ENCODE data around the gene STK38.

DNA sequence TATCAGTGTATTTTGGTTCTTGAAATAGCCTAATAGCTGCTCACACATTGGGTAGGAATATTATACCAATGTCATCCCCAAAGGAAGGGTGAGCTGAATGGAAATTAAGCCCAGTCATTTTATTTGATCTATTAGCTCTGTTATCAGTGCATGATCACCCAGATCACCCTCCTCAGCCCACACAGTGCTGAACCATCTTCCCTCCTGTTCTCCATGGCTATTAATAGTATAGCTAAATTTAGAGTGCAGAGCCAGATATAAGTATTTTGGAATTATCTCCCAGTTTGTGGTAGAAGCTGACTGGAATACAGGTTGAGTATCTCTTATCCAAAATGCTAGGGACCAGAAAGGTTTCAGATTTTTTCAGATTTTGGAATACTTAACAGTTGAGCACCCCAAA, 59.1 kb downstream of the STK38 start:
- no peak for TF ChIP-seq POLR2A (IDR thresholded peaks at IDR 0.05; ENCODE audit: low read length)
- TF ChIP-seq, protein P1, sequence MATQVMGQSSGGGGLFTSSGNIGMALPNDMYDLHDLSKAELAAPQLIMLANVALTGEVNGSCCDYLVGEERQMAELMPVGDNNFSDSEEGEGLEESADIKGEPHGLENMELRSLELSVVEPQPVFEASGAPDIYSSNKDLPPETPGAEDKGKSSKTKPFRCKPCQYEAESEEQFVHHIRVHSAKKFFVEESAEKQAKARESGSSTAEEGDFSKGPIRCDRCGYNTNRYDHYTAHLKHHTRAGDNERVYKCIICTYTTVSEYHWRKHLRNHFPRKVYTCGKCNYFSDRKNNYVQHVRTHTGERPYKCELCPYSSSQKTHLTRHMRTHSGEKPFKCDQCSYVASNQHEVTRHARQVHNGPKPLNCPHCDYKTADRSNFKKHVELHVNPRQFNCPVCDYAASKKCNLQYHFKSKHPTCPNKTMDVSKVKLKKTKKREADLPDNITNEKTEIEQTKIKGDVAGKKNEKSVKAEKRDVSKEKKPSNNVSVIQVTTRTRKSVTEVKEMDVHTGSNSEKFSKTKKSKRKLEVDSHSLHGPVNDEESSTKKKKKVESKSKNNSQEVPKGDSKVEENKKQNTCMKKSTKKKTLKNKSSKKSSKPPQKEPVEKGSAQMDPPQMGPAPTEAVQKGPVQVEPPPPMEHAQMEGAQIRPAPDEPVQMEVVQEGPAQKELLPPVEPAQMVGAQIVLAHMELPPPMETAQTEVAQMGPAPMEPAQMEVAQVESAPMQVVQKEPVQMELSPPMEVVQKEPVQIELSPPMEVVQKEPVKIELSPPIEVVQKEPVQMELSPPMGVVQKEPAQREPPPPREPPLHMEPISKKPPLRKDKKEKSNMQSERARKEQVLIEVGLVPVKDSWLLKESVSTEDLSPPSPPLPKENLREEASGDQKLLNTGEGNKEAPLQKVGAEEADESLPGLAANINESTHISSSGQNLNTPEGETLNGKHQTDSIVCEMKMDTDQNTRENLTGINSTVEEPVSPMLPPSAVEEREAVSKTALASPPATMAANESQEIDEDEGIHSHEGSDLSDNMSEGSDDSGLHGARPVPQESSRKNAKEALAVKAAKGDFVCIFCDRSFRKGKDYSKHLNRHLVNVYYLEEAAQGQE (IDR thresholded peaks at IDR 0.05): no peak
- TF ChIP-seq JUN (IDR thresholded peaks at IDR 0.05): no peak
- TF ChIP-seq, protein P2, sequence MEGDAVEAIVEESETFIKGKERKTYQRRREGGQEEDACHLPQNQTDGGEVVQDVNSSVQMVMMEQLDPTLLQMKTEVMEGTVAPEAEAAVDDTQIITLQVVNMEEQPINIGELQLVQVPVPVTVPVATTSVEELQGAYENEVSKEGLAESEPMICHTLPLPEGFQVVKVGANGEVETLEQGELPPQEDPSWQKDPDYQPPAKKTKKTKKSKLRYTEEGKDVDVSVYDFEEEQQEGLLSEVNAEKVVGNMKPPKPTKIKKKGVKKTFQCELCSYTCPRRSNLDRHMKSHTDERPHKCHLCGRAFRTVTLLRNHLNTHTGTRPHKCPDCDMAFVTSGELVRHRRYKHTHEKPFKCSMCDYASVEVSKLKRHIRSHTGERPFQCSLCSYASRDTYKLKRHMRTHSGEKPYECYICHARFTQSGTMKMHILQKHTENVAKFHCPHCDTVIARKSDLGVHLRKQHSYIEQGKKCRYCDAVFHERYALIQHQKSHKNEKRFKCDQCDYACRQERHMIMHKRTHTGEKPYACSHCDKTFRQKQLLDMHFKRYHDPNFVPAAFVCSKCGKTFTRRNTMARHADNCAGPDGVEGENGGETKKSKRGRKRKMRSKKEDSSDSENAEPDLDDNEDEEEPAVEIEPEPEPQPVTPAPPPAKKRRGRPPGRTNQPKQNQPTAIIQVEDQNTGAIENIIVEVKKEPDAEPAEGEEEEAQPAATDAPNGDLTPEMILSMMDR (IDR thresholded peaks at IDR 0.05): no peak
- no peak for TF ChIP-seq EP300 (IDR thresholded peaks at IDR 0.05)
- TF ChIP-seq, protein P3, sequence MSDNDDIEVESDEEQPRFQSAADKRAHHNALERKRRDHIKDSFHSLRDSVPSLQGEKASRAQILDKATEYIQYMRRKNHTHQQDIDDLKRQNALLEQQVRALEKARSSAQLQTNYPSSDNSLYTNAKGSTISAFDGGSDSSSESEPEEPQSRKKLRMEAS (IDR thresholded peaks at IDR 0.05): no peak
- TF ChIP-seq CEBPB (IDR thresholded peaks at IDR 0.05): no peak

Measured in A549 (cell line).